Nephron (organoid): Measurements from ENCODE around the gene DLGAP4.

Experiments used
- H3K27ac Mint-ChIP-seq, 3 experiments: 2 replicates each; pipeline ENCODE4 v1.8.0; 2020; ENCODE audit warnings: mixed read lengths in 3 of 3, mild to moderate bottlenecking in 2 of 3, moderate library complexity in 1 of 3
- H3K27me3 Mint-ChIP-seq: 2 replicates; pipeline ENCODE4 v1.8.0; 2021; ENCODE audit warnings: low read depth, mild to moderate bottlenecking, moderate library complexity, mixed read lengths
- H3K36me3 Mint-ChIP-seq: 2 replicates; pipeline ENCODE4 v1.8.0; 2020; ENCODE audit warnings: low read depth, mixed read lengths
- H3K4me1 Mint-ChIP-seq: 2 replicates; pipeline ENCODE4 v1.8.0; 2020; ENCODE audit warnings: mixed read lengths
- H3K4me3 Mint-ChIP-seq, 3 experiments: 2 replicates each; pipeline ENCODE4 v1.8.0; 2020; ENCODE audit warnings: mild to moderate bottlenecking in 3 of 3, mixed read lengths in 3 of 3, moderate library complexity in 2 of 3
- H3K9me3 Mint-ChIP-seq: 2 replicates; pipeline ENCODE4 v1.8.0; 2020; ENCODE audit warnings: mixed read lengths
- TF ChIP-seq, protein P1 (sequence below), 3 experiments: fragments of 200-600 bp; sonication (generic); IDR thresholded peaks; one replicate each; pipeline ENCODE4 v1.5.0; 2021; ENCODE audit warnings: antibody characterized with exemption in 3 of 3; ENCODE audit not compliant: unreplicated experiment in 3 of 3

DLGAP4 gene

DNA sequence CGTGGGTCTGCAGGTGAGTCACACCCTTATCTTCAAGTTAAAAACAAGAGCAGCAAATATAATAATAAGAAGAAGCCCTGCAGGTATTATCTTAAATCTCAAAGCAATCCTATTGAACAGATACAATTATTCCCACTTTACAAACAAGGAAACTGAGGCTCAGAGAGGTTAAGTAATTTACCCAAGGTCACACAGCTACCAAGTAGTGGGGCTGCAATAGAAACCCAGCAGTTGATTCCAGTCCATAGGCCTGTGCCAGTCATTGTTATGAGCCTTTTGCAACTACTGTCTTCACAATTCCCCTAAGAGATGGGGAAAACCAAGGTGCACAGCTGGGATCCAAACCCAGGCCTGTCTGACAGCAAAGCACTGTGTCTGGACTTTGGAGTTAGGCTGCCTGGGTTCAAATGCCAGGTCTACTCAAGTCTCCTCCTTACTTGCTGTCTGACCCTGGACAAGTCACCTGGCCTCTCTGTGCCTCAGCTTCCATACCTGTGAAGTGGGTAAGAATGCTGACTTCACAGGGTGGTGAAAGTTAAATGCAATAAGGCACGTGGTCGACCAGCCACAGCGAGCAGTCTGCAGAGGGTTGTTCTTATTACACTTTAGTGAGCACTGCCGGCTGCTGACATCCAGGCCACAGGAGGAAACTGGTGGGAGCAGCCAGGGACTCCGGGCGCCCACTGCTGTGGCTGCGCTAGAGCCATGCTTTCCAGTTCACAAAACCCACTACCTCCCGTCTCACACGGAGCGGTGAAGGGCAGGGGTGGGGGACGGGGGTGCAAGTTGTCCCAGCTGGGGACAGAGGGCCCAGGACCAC is 241.3 kb downstream of the DLGAP4 start:
- peaks cover 9% of the 10 kb centered on the region for H3K36me3 Mint-ChIP-seq
- no peak overlapping the region for H3K27ac Mint-ChIP-seq
- H3K4me1 Mint-ChIP-seq = peaks cover 19% of the 10 kb centered on the region
- no peak overlapping the region for H3K4me3 Mint-ChIP-seq
- no peaks in the 10 kb centered on the region for H3K9me3 Mint-ChIP-seq
- TF ChIP-seq, protein P1, sequence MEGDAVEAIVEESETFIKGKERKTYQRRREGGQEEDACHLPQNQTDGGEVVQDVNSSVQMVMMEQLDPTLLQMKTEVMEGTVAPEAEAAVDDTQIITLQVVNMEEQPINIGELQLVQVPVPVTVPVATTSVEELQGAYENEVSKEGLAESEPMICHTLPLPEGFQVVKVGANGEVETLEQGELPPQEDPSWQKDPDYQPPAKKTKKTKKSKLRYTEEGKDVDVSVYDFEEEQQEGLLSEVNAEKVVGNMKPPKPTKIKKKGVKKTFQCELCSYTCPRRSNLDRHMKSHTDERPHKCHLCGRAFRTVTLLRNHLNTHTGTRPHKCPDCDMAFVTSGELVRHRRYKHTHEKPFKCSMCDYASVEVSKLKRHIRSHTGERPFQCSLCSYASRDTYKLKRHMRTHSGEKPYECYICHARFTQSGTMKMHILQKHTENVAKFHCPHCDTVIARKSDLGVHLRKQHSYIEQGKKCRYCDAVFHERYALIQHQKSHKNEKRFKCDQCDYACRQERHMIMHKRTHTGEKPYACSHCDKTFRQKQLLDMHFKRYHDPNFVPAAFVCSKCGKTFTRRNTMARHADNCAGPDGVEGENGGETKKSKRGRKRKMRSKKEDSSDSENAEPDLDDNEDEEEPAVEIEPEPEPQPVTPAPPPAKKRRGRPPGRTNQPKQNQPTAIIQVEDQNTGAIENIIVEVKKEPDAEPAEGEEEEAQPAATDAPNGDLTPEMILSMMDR (IDR thresholded peaks at IDR 0.05; ENCODE audit: unreplicated experiment in 3 of 3) = no peak
- H3K27me3 Mint-ChIP-seq = no peaks in the 10 kb centered on the region

DNA sequence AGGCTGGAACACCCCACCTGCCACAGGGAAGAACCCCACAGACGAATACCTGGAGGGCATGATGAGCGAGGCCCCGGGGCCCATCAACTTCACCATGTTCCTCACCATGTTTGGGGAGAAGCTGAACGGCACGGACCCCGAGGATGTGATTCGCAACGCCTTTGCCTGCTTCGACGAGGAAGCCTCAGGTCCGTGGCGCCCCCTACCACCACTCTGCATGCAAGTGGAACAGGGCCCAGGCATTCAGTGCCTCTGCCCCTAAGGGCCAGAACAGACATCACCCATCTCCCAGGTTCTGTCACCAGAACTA is 241.8 kb downstream of the DLGAP4 start:
- H3K4me3 Mint-ChIP-seq = no peak overlapping the region
- H3K27ac Mint-ChIP-seq = no peak overlapping the region
- H3K27me3 Mint-ChIP-seq = no peaks in the 10 kb centered on the region
- TF ChIP-seq, protein P1 (IDR thresholded peaks at IDR 0.05; ENCODE audit: unreplicated experiment in 3 of 3) = peak in 1 of 3 experiments; percentile 10
- H3K36me3 Mint-ChIP-seq = peaks cover 9% of the 10 kb centered on the region
- no peaks in the 10 kb centered on the region for H3K9me3 Mint-ChIP-seq
- H3K4me1 Mint-ChIP-seq = peaks cover 15% of the 10 kb centered on the region

DNA sequence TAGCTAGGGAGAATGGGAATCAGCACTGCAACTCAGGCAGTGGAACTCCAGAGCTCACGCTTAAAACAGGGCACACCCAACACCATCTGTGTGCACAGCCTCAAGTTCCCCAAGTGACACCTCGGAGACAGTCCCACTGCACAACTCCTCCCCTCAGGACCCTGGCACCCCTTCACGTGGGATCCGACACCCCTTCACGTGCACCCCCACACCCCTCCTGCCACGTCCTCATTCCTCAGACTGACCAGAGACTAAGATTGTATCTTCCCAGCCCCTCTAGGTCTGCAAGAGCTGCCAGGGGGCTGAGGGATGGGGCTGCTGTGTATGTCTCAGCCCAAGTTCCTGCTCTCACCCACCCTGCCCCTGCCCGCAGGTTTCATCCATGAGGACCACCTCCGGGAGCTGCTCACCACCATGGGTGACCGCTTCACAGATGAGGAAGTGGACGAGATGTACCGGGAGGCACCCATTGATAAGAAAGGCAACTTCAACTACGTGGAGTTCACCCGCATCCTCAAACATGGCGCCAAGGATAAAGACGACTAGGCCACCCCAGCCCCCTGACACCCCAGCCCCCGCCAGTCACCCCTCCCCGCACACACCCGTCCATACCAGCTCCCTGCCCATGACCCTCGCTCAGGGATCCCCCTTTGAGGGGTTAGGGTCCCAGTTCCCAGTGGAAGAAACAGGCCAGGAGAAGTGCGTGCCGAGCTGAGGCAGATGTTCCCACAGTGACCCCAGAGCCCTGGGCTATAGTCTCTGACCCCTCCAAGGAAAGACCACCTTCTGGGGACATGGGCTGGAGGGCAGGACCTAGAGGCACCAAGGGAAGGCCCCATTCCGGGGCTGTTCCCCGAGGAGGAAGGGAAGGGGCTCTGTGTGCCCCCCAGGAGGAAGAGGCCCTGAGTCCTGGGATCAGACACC is 242.8 kb downstream of the DLGAP4 start:
- no peaks in the 10 kb centered on the region for H3K9me3 Mint-ChIP-seq
- no peak overlapping the region for H3K4me3 Mint-ChIP-seq
- peaks cover 9% of the 10 kb centered on the region for H3K36me3 Mint-ChIP-seq
- TF ChIP-seq, protein P1 (IDR thresholded peaks at IDR 0.05; ENCODE audit: unreplicated experiment in 3 of 3) = no peak
- no peaks in the 10 kb centered on the region for H3K27me3 Mint-ChIP-seq
- H3K4me1 Mint-ChIP-seq = peaks cover 5% of the 10 kb centered on the region
- H3K27ac Mint-ChIP-seq = no peak overlapping the region

DNA sequence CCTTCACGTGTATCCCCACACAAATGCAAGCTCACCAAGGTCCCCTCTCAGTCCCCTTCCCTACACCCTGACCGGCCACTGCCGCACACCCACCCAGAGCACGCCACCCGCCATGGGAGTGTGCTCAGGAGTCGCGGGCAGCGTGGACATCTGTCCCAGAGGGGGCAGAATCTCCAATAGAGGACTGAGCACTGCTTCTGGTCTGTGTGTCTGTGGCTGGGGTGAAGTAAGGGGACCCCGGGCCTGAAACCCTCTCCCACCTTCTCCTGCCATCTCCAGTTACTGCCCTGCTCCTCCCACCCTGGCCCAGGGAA is 243.4 kb downstream of the DLGAP4 start:
- no peaks in the 10 kb centered on the region for H3K27me3 Mint-ChIP-seq
- H3K4me3 Mint-ChIP-seq = no peak overlapping the region
- peaks cover 8% of the 10 kb centered on the region for H3K36me3 Mint-ChIP-seq
- H3K27ac Mint-ChIP-seq = no peak overlapping the region
- TF ChIP-seq, protein P1 (IDR thresholded peaks at IDR 0.05; ENCODE audit: unreplicated experiment in 3 of 3) = no peak
- no peaks in the 10 kb centered on the region for H3K4me1 Mint-ChIP-seq
- no peaks in the 10 kb centered on the region for H3K9me3 Mint-ChIP-seq

DNA sequence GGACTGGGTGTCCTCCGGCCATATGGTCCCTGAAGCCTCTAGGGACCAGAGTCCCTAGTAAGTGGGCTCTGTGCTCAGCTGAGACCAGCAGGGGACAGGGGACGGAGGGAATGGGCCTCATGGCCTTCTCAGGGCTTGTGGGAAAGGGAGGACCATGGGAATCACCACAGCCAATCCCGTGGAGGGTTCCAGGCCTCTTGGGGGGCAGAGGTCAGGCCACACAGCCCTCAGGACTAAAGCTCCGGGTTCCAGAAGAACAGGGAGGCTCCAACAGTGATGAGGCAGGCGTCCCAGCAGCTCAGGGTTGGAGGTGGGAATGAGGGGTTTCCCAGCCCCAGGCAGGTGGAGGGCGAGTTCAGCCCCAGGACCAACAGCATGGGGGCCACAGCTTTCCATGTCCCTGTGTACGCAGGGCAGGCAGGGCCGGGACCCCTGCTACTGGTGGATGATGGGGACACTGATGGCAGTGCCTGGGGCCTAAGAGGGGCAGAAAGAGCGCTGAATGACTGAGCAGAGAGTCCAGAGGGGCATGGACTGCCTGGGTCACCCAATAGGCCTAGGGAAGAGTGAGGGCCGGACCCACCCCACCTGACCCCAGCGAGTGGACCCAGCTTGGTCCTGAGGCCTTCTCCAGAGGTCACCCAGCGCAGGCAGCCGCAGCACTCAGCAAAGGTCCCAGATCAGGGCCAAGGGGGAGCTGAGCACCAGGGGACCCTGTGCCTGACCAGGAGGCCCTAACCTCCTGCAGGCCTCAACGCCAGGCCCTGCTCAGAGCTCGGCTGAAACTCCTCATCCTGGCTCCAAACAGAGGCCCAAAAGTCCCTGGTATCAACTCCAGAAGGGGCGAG is 244.0 kb downstream of the DLGAP4 start:
- no peaks in the 10 kb centered on the region for H3K9me3 Mint-ChIP-seq
- H3K4me1 Mint-ChIP-seq = no peaks in the 10 kb centered on the region
- TF ChIP-seq, protein P1 (IDR thresholded peaks at IDR 0.05; ENCODE audit: unreplicated experiment in 3 of 3) = no peak
- H3K27me3 Mint-ChIP-seq = no peaks in the 10 kb centered on the region
- no peak overlapping the region for H3K4me3 Mint-ChIP-seq
- H3K27ac Mint-ChIP-seq = no peak overlapping the region
- peaks cover 4% of the 10 kb centered on the region for H3K36me3 Mint-ChIP-seq
